Body of pancreas (tissue), 4 donors: ENCODE data around the gene CHIT1.

Experiments used
- CTCF ChIP-seq, 7 experiments: fragments of 450-650 bp in 4 of 7; fragments of 200-600 bp in 3 of 7; sonication (generic) in 3 of 7; IDR thresholded peaks; one replicate each; pipeline ENCODE4 v1.5.1; 2016 to 2019; ENCODE audit warnings: antibody characterized with exemption in 7 of 7
- POLR2A ChIP-seq, 3 donors: fragments of 450-650 bp; IDR thresholded peaks; one replicate each; pipeline ENCODE4 v1.6.1; 2016; ENCODE audit warnings: antibody characterized with exemption in 3 of 3, mild to moderate bottlenecking in 2 of 3

DNA sequence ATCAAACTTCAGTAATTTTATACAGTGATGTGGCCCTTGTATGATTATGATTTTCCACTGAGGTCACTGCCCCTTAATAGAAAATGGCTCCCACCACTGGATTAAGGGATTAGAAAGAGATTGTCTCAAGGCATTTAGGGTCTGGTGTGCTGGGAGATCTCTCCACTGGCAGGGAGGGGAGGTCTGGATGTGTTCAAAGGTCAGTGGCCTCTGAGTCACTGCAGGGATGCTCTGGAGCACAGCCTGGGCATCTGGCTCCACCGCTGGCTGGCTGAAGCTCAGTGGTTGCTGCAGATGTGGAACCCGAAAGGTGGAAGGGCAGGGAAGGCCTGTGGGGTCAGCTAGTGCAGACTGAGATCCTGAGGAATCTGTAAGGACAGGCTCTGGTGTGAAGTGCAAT, 24.7 kb downstream of the CHIT1 start:
- TF ChIP-seq CTCF (IDR thresholded peaks at IDR 0.05) = no peak
- no peak for TF ChIP-seq POLR2A (IDR thresholded peaks at IDR 0.05)
